HG02642 (cell line): ENCODE measurements around the gene RETSAT.
A peak's percentile ranks its signal among the peaks of the same experiment; 100 is the strongest.

ENCODE experiments used
- ATAC-seq: cut with Tn5 transposase; IDR thresholded peaks from one replicate; pipeline ENCODE4 v1.9.1; 2021; ENCODE audit warnings: mild to moderate bottlenecking; ENCODE audit not compliant: unreplicated experiment, poor library complexity

The RETSAT gene

DNA sequence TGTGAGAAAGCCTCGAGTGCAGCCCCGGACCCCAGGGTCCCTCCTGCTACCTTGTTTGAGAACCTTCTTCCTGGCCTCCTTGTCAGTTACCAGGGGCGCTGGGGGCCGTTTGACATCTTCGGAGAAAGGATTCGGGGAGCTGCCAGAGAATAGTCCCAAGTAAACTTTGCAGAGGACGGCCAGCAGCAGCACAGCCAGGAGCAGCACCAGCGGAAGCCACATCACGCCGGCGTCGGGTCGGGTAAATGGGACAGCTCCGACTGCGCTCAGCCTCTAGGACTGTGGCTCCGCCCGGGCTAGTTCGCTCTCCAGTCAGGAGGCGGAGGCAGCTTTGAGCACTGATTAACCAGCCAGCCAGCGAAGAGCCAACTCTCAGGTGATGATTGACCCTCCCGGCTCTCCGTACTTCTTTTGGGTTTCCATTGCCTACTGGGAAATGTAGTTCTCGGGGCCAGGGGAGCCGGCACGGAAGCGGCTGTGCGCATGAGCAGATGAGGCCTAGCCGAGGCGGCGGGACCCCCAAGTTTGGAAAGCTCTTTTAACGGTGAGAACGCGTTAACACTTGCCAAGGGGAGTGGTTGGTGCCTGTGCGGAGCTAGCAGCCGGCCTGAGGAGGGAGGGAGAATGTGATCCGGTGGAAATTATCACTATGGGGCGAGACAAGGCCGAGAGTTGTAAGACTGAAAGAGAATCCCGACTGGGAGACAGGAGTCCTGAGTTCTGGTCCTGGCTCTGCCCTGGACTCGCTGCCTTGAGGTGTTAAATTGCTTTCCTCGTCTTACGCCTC lies at the start of gene RETSAT, which contains the start of gene ELMOD3:
Gene RETSAT, minus strand, starts transcription at position 243 of the 787 bp plus-strand sequence. Its CDS starts 21 bp downstream, at position 222.
Gene ELMOD3, plus strand, starts transcription at position 484 of the 787 bp plus-strand sequence. CDS start 2,430 bp downstream, outside the sequence.
- peak; percentile 98 for ATAC-seq

DNA sequence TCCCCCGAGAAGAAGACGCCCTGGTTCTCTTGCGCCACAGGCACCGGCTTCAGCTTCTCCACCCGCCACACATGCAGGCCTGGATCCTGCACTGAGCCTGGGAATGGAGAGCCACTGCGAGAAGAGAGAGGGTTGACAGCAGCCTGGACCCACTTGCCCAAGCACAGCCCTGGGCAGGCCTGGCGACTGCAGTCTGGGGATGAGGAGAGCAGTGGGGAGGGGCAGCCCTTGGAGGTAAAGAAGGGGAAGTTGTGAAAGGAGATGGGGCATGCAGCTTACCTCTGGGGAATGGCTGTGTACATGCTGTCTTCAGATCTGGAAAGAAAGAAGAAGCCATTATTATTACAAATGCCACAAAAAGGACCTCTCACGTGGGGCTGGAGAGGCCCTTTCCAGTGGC lies 47.5 kb upstream of the RETSAT start:
- ATAC-seq, result no peak

DNA sequence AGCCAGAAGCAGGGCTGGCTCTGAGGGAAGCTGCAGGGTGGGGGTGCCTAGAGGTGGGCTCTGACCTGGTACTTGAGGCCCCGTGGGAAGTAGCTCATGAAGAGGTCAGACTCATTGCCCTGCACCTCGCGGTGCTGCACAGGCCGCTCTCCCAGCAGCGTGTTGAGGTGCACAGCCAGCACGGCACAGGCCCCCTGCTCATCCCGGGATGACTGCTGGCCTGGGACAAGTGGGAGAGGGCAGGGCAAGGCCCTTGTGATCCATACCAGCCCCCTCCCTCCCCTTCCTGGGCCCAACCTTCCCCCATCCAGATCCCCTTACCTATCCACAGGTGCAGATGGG lies 47.1 kb upstream of the RETSAT start:
- no peak for ATAC-seq

DNA sequence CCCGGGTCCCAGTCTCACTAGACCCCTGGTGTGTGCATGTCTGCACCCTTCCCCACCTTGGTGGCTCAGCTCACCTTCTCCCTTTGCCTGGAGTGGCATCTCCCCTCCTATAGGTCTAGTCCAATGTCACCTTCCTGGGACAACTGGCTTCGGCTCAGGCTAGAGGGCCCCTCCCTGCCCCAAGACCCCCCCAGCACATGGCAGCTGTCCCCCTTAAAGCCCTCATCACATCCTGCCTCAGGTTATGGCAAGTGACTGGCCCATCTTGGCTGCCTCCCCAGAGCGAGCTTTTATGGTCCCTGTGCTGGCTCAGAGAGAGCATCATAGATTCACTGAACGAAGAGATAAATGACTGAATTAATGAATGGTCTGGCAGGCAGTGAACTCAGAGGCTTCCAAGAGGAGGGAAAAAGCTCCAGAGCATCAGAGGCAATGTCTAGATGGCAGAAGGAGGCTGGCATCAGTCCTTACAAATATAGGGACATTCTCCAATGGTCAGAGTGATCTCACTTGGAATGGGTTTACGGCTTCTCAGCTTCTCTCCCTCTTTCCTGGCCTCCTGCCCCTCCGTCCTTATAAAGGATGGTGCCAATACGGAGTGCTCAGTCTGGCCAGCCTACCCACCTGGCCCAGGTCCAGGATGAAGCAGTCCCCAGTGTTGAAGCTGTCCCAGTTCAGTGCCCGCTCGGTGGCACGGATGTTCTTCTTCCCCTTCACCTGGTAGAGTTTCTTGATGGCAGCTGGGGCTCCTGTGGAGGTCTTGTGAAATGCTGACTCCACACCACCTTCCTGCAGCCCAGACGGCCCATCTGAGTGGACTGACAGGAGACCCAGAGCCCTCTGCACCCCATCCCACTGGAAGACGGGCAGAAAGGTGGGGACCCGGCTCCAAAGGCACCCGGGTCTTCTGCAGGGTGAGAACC lies 46.5 kb upstream of the RETSAT start:
- ATAC-seq, result no peak

DNA sequence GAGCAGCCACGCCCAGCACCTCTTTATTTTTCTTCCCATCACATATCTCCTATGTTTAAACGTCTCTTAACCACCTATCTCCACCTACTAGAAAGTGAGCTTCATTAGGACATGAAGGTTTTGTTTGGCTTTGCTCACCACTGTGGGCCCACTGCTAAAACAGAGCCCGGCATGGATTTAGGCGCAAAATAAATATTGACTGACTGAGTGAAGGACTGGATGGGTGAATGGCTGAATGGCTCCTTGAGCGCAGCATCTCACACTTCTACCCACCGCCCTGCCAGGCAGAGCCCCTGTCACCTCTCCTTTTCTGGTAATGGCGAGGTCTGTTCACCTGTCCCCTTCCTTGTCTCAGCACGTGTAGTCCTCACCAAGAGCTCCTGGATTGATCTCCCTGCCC lies 45.7 kb upstream of the RETSAT start:
- ATAC-seq, result no peak

DNA sequence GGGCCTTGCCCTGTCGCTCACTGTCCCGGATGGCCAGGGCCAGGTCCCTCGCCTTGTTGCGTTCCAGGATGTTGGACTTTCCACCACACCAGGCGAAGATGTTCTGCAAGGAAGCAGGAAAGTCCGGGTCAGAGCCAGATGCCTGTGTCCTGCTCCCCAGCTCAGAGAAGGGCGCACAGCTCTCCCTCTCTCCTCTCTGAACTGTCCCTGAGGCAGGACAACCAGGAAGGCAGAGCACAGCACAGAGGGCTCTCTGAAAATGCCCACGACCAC lies 44.8 kb upstream of the RETSAT start:
- ATAC-seq, result no peak

DNA sequence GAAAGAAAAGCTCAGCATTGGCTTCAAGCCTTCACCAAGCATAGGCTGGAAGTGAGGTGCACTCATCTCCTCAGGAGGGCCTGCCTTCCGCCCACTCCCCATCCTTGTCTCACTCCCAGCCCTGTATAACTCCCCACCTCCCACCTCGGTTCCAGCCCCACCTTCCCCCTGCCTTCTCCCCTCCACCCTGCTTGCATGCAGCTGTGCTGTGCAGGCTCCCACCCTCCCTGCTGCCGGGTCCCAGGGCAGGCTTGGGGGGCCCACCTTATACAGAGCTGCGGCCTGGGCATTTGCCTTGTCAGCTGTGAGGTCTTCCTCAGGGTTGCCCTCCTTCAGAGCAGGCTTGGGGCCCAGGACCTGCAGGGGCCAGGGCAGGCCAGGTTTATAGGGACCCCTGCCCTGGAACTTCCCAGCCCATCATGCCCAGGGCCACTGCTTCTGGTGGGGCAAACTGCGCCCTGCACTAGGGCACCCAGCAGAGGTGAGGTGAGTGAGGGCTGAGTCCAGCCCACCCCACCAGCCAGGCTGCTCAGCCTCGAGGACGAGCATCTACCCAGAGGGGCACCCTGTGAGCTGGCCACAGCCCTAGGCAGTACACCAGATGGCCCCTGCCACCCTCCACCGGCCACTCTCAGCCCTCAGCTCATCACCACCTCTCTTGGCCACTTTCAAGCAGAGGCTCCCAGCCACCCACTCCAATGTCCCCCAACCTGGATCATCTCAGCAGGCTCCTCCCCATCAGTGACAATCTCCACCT lies 44.3 kb upstream of the RETSAT start:
- no peak for ATAC-seq

DNA sequence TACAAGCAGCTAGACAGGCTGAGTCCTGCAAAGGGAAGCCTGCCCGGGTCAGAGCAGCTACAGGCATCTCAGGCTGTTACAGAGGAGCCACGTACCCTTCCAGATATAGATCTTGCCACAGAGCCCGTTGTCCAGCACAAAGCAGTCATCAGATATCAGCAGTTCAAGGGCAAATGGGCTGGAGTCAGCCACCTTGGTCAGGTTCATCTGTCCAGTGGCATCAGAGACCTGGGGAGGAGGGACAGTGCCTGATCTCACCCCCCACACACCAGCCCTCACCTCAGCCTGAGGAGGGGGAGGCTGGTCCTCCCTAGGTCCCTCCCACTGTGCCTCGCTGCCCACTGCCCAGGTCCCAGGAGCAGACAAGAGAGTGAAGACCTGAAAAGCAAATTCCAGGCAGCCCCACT lies 43.6 kb upstream of the RETSAT start:
- ATAC-seq, result no peak

DNA sequence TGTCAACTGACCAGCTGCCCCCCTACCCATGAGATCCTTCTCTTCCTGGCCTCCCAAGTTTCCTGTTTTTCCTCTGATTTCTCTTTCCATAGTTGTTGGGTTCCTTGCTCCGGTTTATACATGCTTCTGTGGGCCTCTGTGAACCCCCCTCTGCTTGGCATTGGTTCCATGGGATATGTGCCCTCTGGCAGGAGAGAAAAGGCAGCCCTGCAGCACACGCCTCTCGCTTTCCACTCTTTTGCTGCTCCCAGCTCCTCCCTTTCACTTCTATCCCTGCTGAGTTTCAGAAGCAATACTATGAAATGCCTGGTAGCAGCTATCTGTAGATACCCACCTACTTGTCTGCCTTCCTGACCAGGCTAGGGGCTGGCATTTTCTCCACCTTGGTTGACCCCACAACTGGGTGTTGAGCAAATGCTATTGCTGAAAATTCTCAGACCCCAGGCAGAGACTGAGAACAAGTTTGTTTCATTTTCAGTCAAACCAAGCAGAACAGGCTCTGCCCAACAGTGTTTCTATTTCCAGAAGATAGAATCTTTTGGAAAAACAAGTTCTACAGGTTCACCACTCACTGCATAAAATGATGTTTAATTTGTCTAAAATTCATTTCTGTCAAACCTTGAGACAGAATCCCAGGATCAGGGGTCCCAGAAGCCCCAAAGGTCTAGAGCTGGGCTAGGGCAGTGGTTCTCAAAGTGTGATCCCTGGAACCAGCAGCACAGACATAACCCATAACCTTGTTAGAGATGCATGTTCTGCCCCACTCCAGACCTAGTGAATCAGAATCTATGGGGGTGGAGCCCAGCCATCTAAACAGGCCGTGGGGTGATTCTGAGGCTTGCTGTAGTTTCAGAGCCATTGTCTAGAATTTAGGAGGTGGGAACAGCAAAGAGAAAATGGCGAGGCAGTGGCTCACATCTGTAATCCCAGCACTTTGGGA lies 42.5 kb upstream of the RETSAT start:
- no peak for ATAC-seq

DNA sequence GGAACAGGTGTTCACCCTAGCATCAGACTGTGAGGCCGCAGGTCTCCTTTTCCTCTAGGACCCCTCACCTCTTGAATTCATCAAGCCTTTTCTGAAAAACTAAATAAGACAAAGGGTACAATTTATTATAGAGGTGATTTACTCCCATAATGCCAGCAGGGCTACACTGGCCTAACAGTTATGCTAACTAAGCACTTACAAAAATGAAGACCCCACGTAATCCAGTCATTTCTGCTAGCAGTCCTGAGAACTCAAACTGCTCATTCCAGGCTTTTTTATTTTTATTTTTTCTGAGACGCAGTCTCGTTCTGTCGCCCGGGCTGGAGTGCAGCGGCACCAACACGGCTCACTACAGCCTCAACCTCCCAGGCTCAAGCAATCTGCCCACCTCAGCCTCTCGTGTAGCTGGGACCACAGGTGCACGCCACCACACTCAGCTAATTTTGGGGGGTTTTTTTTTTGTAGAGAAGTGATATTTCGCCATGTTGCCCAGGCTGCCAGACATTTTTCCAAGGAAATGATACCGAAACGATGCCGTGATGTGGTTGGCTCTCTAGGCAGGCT lies 41.7 kb upstream of the RETSAT start:
- ATAC-seq, result no peak

DNA sequence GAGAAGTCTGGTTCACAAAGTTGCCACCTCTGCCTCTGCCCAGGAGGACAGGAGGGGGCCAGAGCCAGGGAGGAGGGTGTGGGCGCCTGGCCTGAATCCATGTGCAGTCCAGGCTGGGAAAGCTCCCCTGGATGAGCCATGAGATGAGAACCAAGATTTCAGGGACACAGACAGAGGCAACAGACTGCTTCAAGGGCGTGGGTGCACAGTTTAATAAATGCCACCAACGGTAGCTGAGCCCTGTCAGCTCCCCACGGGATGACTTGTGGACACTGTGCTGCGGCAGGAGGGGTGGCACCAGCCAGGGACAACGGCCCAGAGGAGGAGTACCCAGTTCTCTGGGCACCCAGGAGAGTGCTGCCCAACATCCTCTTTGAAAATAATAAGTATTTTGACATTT lies 40.6 kb upstream of the RETSAT start:
- ATAC-seq, result no peak

DNA sequence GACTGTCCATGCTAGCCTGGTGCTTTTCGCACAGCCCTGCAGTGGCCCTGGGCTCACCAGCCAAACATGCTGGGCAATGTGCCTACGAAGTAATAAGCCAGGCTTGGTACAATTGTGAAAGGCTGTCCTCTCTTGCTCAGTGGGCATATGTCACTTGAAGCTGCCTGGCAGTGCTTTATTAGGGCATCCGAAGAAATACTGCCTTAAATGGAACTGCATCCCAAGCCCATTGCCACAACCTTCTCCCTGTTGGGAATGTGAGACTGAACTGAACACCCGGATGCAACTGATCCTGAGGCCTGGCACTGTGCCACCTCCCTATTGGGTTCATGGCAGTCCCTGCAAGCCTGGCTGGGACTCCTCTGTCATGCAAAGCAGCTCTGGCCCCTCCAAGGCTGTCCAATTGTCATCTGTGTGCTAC lies 39.9 kb upstream of the RETSAT start:
- no peak for ATAC-seq

DNA sequence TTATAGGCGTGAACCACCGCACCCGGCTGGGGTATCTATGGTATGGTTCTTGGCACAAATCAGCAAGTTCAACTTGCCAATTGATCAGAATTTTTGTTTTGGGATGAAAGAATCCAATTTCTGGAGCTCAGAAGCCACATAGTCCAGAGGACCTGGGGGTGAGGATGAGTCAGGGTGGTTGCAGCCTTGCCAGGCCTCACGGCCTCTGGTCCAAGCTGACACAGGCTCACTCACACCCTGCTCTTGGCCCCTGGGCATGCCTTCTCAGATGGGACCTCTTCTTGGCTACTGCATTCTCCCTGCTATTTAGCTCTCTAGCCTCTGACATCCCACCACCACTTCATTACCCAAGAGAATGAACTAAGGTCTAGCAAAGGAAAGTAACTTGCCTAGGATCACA lies 39.5 kb upstream of the RETSAT start:
- ATAC-seq, result no peak

DNA sequence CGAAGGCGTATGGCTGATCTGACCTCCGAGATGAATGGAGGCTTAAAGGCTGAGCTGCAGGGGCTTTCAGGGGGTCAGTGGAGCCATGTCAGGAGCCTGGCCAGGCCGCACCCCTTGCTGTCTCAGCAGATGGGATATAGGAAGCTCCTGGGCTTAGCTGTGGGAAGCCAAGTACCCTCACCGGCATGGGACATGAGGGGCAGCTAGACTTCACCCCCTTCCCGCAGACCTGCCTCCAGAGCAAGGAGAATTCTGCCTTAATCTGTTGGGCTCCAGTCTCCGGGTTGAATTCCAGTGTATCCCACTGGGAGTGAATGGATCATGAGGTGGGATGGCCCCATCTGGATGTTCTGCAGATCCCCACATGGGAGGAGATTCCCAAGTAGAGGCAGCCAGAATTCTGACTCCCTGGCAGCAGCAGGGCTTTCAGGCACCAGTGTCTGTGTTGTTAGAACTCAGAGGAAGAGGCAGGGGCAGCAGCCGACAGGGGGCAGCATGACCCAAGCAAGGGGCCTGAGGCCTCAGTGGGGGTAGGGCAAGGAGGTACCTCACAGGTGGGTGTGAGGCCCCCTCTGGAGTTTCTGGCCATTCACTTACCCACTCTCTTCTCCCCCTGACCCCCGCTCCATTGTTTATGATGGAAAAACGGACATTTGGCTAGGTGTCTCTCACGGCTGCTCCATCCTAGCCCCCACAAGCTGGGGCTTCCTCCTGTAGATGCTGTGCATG lies 36.8 kb upstream of the RETSAT start:
- no peak for ATAC-seq

DNA sequence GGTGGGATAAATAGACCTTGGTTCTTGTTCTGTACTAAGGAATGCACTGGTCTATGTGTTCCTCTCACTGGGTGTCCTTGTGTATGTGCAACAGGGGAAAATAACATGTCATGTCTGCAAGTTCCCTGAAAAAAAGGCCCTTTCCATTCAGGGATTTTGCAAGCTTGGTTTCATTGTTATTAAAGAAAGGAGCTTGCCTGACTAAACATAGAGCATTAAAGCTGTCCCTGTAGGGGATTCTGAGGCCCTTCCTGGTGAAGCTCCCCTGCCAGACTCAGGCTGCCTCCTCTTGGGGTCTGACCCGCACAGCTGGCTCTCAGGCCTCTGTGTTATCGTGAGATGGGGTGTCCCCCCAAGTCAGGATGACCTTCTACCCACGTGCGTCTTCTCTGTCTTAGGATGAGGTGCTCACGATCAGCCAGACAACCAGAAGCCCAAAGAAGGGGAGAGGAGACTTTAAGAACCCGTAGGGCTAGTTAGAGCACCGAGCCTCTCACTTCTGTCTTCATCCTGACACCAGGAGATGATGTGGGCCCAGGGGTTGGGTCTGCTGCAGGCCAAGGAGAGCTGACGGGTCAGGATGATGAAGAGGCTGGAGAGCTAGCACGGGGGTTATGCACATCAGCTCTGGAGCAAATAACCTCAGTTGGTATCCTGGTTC lies 34.7 kb upstream of the RETSAT start:
- ATAC-seq, result no peak

DNA sequence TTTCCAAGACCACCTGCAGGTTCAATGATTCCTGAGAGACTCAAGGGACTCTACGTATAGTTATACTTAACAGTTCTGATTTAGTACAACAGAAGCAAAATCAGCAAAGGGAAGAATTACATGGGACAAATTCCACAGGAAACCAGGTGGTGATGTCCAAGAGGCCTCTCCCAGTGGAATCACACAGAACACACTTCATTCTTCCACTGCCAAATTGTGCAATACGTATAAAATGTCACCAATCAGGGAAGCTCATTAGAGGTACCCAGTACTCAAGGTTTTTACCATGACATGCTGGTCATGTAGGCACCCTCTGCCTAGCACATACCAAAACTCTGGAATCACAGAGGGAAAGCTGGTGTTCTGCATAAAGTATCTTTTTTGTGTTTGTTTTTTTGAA lies 33.4 kb upstream of the RETSAT start:
- ATAC-seq, result no peak

DNA sequence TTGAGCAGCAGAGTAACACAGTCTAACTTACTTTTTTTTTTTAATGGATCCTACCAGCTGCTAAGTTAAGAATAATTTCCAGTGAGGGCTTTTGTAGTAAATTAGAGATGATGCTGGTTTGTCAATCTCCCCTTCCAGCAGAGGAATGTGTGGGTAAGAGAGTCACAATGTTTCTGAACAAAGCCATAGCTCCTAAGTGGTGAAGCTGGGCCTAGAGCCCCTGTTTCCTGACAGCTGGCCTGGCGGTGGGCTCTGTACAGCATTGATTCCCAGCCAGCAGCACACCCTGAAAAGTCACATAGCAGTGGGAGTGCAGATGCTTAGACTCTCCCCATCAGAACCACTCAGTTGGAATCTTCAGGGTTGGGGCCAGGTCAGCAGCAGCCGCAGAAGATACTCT lies 31.4 kb upstream of the RETSAT start:
- no peak for ATAC-seq

DNA sequence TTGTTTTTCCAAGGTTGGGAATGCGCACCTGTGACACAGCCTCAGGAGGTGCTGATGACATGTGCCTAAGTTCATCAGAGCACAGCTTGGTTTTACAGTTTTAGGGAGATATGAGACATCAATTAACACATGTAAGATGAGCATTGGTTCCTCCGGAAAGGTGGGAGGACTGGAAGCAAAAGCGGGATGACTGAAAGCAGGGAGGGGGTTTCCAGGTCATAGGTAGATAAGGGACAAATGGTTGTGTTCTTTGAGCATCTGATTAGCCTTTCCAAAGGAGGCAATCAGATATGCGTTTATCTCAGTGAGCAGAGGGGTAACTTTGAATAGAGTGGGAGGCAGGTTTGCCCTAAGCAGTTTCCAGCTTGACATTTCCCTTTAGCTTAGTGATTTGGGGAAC lies 29.5 kb upstream of the RETSAT start:
- no peak for ATAC-seq
